HepG2 (cell line): ENCODE data around the gene PSKH1. TPM values are rescaled to one million over a fixed set of nuclear protein-coding genes. Genes with fewer than 3 reads are reported as not detected.

Source experiments
- BCL3 ChIP-seq: sonication (generic); formaldehyde crosslinking; IDR thresholded peaks from 2 replicates; pipeline ENCODE4 v1.5.1; 2020; ENCODE audit warnings: mild to moderate bottlenecking, missing genetic modification reagents, moderate library complexity
- DR1 ChIP-seq: sonication (generic); formaldehyde crosslinking; IDR thresholded peaks from 2 replicates; pipeline ENCODE4 v1.8.0; 2021; ENCODE audit warnings: mild to moderate bottlenecking, missing genetic modification reagents, inconsistent platforms
- EEA1 ChIP-seq: sonication (generic); formaldehyde crosslinking; IDR thresholded peaks from 2 replicates; pipeline ENCODE4 v1.5.1; 2020; ENCODE audit warnings: mild to moderate bottlenecking, missing genetic modification reagents, borderline replicate concordance
- HMGA1 ChIP-seq: sonication (generic); formaldehyde crosslinking; conservative IDR thresholded peaks from 2 replicates; pipeline ENCODE4 v1.4.0; 2020; ENCODE audit warnings: missing genetic modification reagents
- HNRNPK ChIP-seq: fragments of 200-400 bp; formaldehyde crosslinking; IDR thresholded peaks from 2 replicates; pipeline ENCODE4 v1.6.1; 2018; ENCODE audit warnings: low read length, low read depth, moderate library complexity, mild to moderate bottlenecking; ENCODE audit not compliant: poor library complexity, severe bottlenecking
- KMT2B ChIP-seq: IDR thresholded peaks from 2 replicates; pipeline ENCODE4 v1.6.1; 2016; ENCODE audit warnings: missing genetic modification reagents, missing compliant biosample characterization
- MAFG ChIP-seq: sonication (generic); formaldehyde crosslinking; IDR thresholded peaks from 2 replicates; pipeline ENCODE4 v1.5.1; 2020; ENCODE audit warnings: mild to moderate bottlenecking, missing genetic modification reagents
- MXD4 ChIP-seq: IDR thresholded peaks from 2 replicates; pipeline ENCODE4 v1.6.1; 2016; ENCODE audit warnings: mild to moderate bottlenecking, missing biosample characterization, missing genetic modification reagents
- SSRP1 ChIP-seq: IDR thresholded peaks from 2 replicates; pipeline ENCODE4 v1.6.1; 2016; ENCODE audit warnings: control low read depth
- ZNF331 ChIP-seq: sonication (generic); formaldehyde crosslinking; IDR thresholded peaks from 2 replicates; pipeline ENCODE4 v1.4.0; 2020; ENCODE audit warnings: missing genetic modification reagents
- ZNF460 ChIP-seq: sonication (generic); formaldehyde crosslinking; IDR thresholded peaks from 2 replicates; pipeline ENCODE4 v1.5.1; 2020; ENCODE audit warnings: missing genetic modification reagents, mild to moderate bottlenecking, borderline replicate concordance
- ZNF510 ChIP-seq: sonication (generic); formaldehyde crosslinking; IDR thresholded peaks from 2 replicates; pipeline ENCODE4 v1.4.0; 2020; ENCODE audit warnings: low read depth, mild to moderate bottlenecking, missing genetic modification reagents
- ZNF574 ChIP-seq: sonication (generic); formaldehyde crosslinking; IDR thresholded peaks from 2 replicates; pipeline ENCODE4 v1.4.0; 2020; ENCODE audit warnings: missing genetic modification reagents
- ZNF580 ChIP-seq: IDR thresholded peaks from 2 replicates; pipeline ENCODE4 v1.6.1; 2016; ENCODE audit warnings: low read depth, borderline replicate concordance
- ZNF644 ChIP-seq: IDR thresholded peaks from 2 replicates; pipeline ENCODE4 v1.6.1; 2016; ENCODE audit warnings: low read depth
- polyA plus RNA-seq, 8 experiments: library from polyadenylated mRNA; depleted of rRNA in 3 of 8; stranded (reverse) in 7 of 8; unstranded in 1 of 8; fragments of >200 nt; fragmentation: Illumina TruSeq in 4 of 8; extraction: Trizol in 4 of 8; gene quantifications; 2 replicates each; pipeline versions ENCODE4 v1.2.1 to v1.2.3, GENCODE V29; 2011 to 2016; ENCODE audit warnings: low read depth in 4 of 8, missing spikeins in 1 of 8, mixed read lengths in 1 of 8; ENCODE audit not compliant: insufficient read depth in 1 of 8
- total RNA-seq, 5 experiments: library from RNA; depleted of rRNA; stranded (reverse); fragments of >200 nt; fragmentation: Illumina TruSeq; extraction: Trizol; gene quantifications; 2 replicates each; pipeline ENCODE4 v1.2.3, GENCODE V29; 2016; ENCODE audit warnings: low read depth in 1 of 5
- TF ChIP-seq, protein P1 (sequence below): sonication (generic); formaldehyde crosslinking; conservative IDR thresholded peaks from 2 replicates; pipeline ENCODE4 v1.4.0; 2020; ENCODE audit warnings: mild to moderate bottlenecking, missing genetic modification reagents, moderate library complexity
- TF ChIP-seq, protein P2 (sequence below): sonication (generic); formaldehyde crosslinking; IDR thresholded peaks from 2 replicates; pipeline ENCODE4 v1.4.0; 2020; ENCODE audit warnings: missing genetic modification reagents
- TF ChIP-seq, protein P3 (sequence below): conservative IDR thresholded peaks from 2 replicates; pipeline ENCODE4 v1.6.1; 2018; ENCODE audit warnings: missing genetic modification reagents

The PSKH1 gene
- total and polyA plus RNA-seq, 2 of the 13 experiments (the other 11 are each of a cell fraction or from before 2014, with no cell fraction given) = 8.4 to 19.1 TPM

DNA sequence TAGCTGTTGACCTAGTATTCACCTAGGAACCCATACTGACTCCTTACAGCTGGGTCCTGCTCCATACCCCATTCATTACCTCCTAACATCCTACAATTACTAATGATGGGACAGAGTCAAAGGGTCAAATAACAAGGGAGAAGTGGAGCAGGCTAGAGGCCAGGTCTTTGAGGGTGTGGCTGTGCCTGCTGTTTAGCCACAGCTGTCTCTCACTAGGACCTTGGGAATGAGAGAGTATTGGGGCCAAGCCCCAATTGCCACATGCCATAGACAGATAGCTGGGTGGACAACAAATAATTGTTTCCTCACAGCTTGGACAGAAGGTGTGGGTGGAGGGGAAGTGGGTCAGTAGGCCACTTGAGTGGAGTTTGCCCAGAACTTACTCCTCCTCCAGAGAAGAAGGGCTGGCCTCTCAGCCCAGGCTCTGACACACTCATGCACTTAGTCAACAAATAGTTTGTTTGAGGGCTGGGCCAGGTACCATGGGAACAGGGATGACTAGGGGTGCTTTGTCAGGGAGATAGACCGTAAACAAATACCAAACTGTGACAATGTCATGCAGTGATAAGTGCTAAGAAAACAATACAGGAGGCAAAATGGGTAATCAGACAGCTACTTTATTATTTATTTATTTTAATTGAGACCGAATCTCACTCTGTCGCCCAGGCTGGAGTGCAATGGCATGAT lies 35.4 kb upstream of the PSKH1 start (continued):
- TF ChIP-seq ZNF574 (CRISPR knock-in tag) = peak; percentile 35; the same call in 1 of the 2 replicates
- 0 out of 2 replicates have a peak, but pooled peaks have one; percentile 67 for TF ChIP-seq BCL3 (CRISPR knock-in tag)
- TF ChIP-seq, protein P1, sequence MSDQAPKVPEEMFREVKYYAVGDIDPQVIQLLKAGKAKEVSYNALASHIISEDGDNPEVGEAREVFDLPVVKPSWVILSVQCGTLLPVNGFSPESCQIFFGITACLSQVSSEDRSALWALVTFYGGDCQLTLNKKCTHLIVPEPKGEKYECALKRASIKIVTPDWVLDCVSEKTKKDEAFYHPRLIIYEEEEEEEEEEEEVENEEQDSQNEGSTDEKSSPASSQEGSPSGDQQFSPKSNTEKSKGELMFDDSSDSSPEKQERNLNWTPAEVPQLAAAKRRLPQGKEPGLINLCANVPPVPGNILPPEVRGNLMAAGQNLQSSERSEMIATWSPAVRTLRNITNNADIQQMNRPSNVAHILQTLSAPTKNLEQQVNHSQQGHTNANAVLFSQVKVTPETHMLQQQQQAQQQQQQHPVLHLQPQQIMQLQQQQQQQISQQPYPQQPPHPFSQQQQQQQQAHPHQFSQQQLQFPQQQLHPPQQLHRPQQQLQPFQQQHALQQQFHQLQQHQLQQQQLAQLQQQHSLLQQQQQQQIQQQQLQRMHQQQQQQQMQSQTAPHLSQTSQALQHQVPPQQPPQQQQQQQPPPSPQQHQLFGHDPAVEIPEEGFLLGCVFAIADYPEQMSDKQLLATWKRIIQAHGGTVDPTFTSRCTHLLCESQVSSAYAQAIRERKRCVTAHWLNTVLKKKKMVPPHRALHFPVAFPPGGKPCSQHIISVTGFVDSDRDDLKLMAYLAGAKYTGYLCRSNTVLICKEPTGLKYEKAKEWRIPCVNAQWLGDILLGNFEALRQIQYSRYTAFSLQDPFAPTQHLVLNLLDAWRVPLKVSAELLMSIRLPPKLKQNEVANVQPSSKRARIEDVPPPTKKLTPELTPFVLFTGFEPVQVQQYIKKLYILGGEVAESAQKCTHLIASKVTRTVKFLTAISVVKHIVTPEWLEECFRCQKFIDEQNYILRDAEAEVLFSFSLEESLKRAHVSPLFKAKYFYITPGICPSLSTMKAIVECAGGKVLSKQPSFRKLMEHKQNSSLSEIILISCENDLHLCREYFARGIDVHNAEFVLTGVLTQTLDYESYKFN (CRISPR knock-in tag) = peak; percentile 75
- no peak for TF ChIP-seq ZNF331 (CRISPR knock-in tag)
- 0 out of 2 replicates have a peak, but pooled peaks have one; percentile 15 for TF ChIP-seq ZNF580
- no peak for TF ChIP-seq HMGA1
- TF ChIP-seq, protein P2, sequence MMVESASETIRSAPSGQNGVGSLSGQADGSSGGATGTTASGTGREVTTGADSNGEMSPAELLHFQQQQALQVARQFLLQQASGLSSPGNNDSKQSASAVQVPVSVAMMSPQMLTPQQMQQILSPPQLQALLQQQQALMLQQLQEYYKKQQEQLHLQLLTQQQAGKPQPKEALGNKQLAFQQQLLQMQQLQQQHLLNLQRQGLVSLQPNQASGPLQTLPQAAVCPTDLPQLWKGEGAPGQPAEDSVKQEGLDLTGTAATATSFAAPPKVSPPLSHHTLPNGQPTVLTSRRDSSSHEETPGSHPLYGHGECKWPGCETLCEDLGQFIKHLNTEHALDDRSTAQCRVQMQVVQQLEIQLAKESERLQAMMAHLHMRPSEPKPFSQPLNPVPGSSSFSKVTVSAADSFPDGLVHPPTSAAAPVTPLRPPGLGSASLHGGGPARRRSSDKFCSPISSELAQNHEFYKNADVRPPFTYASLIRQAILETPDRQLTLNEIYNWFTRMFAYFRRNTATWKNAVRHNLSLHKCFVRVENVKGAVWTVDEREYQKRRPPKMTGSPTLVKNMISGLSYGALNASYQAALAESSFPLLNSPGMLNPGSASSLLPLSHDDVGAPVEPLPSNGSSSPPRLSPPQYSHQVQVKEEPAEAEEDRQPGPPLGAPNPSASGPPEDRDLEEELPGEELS = peak; percentile 92
- peak; percentile 87; the same call in 1 of the 2 replicates for TF ChIP-seq MXD4
- TF ChIP-seq MAFG = no peak
- TF ChIP-seq ZNF460 (CRISPR knock-in tag) = no peak
- TF ChIP-seq, protein P3, sequence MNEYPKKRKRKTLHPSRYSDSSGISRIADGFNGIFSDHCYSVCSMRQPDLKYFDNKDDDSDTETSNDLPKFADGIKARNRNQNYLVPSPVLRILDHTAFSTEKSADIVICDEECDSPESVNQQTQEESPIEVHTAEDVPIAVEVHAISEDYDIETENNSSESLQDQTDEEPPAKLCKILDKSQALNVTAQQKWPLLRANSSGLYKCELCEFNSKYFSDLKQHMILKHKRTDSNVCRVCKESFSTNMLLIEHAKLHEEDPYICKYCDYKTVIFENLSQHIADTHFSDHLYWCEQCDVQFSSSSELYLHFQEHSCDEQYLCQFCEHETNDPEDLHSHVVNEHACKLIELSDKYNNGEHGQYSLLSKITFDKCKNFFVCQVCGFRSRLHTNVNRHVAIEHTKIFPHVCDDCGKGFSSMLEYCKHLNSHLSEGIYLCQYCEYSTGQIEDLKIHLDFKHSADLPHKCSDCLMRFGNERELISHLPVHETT = no peak
- no peak for TF ChIP-seq ZNF510 (CRISPR knock-in tag)
- TF ChIP-seq EEA1 (CRISPR knock-in tag) = no peak
- no peak for TF ChIP-seq KMT2B (CRISPR knock-in tag)
- TF ChIP-seq DR1 = 0 out of 2 replicates have a peak, but pooled peaks have one; percentile 29
- TF ChIP-seq SSRP1 (CRISPR knock-in tag) = 0 out of 2 replicates have a peak, but pooled peaks have one; percentile 57
- no peak for TF ChIP-seq HNRNPK
- TF ChIP-seq ZNF644 (CRISPR knock-in tag) = 0 out of 2 replicates have a peak, but pooled peaks have one; percentile 26
